ENCODE measurements around the gene CEMIP.

DNA sequence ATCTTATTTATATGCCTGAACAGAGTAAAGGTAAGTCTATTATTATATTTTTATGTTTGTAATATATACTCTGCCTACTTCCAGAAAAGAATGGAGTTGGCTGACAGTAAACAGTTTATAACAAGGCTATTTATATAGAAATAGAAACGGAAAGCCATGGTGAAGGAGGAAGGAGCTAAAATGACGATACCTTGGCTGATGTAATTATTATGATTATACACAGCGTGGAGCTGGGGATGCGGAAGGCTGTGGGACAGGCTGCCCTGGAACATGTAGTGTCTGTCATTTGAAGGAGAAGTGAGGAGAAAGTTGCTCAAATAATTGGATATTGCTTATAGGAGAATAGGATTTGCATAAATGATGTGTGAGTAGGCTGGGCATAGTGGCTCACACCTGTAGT lies 37.8 kb downstream of the CEMIP start:
- no peak for TF ChIP-seq CTCF (conservative IDR thresholded peaks at IDR 0.05; ENCODE audit: low read depth in 2 of 2)
- TF ChIP-seq POLR2AphosphoS5 (IDR thresholded peaks at IDR 0.05; ENCODE audit: low read depth), result no peak
- TF ChIP-seq, protein P1, sequence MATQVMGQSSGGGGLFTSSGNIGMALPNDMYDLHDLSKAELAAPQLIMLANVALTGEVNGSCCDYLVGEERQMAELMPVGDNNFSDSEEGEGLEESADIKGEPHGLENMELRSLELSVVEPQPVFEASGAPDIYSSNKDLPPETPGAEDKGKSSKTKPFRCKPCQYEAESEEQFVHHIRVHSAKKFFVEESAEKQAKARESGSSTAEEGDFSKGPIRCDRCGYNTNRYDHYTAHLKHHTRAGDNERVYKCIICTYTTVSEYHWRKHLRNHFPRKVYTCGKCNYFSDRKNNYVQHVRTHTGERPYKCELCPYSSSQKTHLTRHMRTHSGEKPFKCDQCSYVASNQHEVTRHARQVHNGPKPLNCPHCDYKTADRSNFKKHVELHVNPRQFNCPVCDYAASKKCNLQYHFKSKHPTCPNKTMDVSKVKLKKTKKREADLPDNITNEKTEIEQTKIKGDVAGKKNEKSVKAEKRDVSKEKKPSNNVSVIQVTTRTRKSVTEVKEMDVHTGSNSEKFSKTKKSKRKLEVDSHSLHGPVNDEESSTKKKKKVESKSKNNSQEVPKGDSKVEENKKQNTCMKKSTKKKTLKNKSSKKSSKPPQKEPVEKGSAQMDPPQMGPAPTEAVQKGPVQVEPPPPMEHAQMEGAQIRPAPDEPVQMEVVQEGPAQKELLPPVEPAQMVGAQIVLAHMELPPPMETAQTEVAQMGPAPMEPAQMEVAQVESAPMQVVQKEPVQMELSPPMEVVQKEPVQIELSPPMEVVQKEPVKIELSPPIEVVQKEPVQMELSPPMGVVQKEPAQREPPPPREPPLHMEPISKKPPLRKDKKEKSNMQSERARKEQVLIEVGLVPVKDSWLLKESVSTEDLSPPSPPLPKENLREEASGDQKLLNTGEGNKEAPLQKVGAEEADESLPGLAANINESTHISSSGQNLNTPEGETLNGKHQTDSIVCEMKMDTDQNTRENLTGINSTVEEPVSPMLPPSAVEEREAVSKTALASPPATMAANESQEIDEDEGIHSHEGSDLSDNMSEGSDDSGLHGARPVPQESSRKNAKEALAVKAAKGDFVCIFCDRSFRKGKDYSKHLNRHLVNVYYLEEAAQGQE (IDR thresholded peaks at IDR 0.05; ENCODE audit: unreplicated experiment), result no peak
- TF ChIP-seq CREB1 (CRISPR knock-in tag; IDR thresholded peaks at IDR 0.05; ENCODE audit: low read depth), result no peak
- no peak for TF ChIP-seq EZH2 (IDR thresholded peaks at IDR 0.05; ENCODE audit: low read depth, unreplicated experiment)
- no peak for TF ChIP-seq EZH2phosphoT487 (IDR thresholded peaks at IDR 0.05; ENCODE audit: unreplicated experiment)
